ENCODE measurements around the gene ABHD12B. TPM values are rescaled to one million over a fixed set of nuclear protein-coding genes. Genes with fewer than 3 reads are reported as not detected.
A peak's percentile ranks its signal among the peaks of the same experiment; 100 is the strongest.

The ABHD12B gene, protein sequence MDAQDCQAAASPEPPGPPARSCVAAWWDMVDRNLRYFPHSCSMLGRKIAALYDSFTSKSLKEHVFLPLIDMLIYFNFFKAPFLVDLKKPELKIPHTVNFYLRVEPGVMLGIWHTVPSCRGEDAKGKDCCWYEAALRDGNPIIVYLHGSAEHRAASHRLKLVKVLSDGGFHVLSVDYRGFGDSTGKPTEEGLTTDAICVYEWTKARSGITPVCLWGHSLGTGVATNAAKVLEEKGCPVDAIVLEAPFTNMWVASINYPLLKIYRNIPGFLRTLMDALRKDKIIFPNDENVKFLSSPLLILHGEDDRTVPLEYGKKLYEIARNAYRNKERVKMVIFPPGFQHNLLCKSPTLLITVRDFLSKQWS
- total RNA-seq: under 1 TPM in 1 of 2 donors, not detected in 1; 0.83 TPM

- Histone ChIP-seq H3K4me3 (peak within 1 kb of the TSS in 1 of 2 donors; percentile 43), H3K27me3 (peaks cover 5 to 8% of the 10 kb centered on the region in 2 donors), H3K9me3 (no peaks in the 10 kb centered on the region), H3K36me3 (no peaks in the 10 kb centered on the region), H3K27ac (no peak within 1 kb of the TSS), H3K4me1 (no peaks in the 10 kb centered on the region)
- no peak for DNase-seq (ENCODE audit: low spot score)
- TF ChIP-seq, protein P1, sequence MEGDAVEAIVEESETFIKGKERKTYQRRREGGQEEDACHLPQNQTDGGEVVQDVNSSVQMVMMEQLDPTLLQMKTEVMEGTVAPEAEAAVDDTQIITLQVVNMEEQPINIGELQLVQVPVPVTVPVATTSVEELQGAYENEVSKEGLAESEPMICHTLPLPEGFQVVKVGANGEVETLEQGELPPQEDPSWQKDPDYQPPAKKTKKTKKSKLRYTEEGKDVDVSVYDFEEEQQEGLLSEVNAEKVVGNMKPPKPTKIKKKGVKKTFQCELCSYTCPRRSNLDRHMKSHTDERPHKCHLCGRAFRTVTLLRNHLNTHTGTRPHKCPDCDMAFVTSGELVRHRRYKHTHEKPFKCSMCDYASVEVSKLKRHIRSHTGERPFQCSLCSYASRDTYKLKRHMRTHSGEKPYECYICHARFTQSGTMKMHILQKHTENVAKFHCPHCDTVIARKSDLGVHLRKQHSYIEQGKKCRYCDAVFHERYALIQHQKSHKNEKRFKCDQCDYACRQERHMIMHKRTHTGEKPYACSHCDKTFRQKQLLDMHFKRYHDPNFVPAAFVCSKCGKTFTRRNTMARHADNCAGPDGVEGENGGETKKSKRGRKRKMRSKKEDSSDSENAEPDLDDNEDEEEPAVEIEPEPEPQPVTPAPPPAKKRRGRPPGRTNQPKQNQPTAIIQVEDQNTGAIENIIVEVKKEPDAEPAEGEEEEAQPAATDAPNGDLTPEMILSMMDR (IDR thresholded peaks at IDR 0.05): no peak
These were observed at the start of gene ABHD12B for GRCh38 chr14:50871914-50872732. Gene ABHD12B (plus strand): TSS chr14:50872053. CDS start chr14:50872175, 122 bp downstream.

GRCh38 chr14:50822501-50823042 is 49.3 kb upstream of the ABHD12B start:
- no peak overlapping the region for H3K27ac ChIP-seq
- H3K9me3 ChIP-seq: no peaks in the 10 kb centered on the region
- no peaks in the 10 kb centered on the region for H3K36me3 ChIP-seq
- DNase-seq (ENCODE audit: low spot score): no peak
- H3K4me1 ChIP-seq: peaks cover 0 to 42% of the 10 kb centered on the region in 2 donors
- TF ChIP-seq, protein P1 (IDR thresholded peaks at IDR 0.05): no peak
- no peaks in the 10 kb centered on the region for H3K27me3 ChIP-seq
- H3K4me3 ChIP-seq: no peak overlapping the region

DNA sequence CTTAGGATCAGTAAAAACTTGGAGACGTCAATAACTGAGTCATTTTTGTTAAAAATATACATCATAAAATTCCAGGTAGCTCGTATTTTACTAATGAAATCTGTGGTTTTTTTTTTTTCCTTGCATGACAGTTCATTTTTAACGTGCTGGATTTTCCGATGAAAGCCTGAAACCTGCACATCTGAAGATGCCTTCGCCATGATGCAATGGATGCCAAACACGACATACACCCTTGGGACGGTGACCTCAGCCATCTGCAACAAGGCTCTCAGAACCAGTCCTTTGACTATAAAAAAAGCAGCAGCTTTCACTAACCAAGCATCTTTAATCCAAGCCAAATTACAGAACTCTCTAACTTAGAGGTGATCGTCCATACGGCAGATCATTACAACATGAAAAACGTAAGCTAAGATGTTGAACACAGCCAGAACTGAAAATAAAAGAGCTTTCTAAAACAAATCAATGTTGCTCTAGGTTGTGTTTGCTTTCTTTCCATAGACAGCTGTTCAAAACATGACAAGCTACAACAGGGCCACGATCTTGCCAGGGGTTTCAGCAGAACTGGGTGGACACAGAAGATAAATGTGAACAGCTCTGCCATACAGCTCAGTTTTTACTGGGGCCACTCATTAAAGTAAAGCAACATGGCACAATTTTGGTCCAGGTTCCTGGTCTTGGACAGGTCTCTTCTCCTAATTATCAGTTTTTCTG is 48.6 kb upstream of the ABHD12B start:
- Histone ChIP-seq H3K4me1 (peaks cover 0 to 47% of the 10 kb centered on the region in 2 donors), H3K27ac (peak overlapping the region; percentile 18 to 19), H3K27me3 (no peaks in the 10 kb centered on the region), H3K4me3 (no peak overlapping the region), H3K9me3 (no peaks in the 10 kb centered on the region), H3K36me3 (no peaks in the 10 kb centered on the region)
- TF ChIP-seq, protein P1 (IDR thresholded peaks at IDR 0.05): no peak
- no peak for DNase-seq (ENCODE audit: low spot score)

GRCh38 chr14:50823762-50824636 is 47.9 kb upstream of the ABHD12B start:
- no peaks in the 10 kb centered on the region for H3K27me3 ChIP-seq
- H3K36me3 ChIP-seq: no peaks in the 10 kb centered on the region
- peak overlapping the region; percentile 18 to 19 for H3K27ac ChIP-seq
- TF ChIP-seq, protein P1 (IDR thresholded peaks at IDR 0.05): no peak
- DNase-seq (ENCODE audit: low spot score): no peak
- H3K9me3 ChIP-seq: no peaks in the 10 kb centered on the region
- H3K4me3 ChIP-seq: no peak overlapping the region
- peaks cover 0 to 54% of the 10 kb centered on the region in 2 donors for H3K4me1 ChIP-seq

DNA sequence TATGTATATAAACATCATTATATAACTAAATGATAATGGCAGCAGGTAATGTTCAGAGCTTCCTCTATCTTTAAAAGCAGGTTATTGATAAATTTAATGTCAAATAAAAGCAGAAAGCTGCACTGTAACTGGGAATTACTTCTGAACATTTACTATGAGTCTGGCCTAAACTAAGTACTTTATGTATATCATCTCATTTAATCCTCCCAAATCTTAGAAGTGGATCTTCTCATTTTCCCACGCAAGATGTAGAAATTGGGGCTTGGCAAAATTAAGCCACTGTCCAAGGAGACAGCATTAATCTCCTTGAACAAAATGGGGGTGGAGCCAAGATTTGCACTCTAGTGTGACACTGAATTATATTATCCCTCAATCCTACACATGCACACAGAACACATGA is 46.5 kb upstream of the ABHD12B start:
- Histone ChIP-seq H3K9me3 (no peaks in the 10 kb centered on the region), H3K27ac (no peak overlapping the region), H3K27me3 (no peaks in the 10 kb centered on the region), H3K4me3 (no peak overlapping the region), H3K36me3 (no peaks in the 10 kb centered on the region), H3K4me1 (peaks cover 0 to 62% of the 10 kb centered on the region in 2 donors)
- TF ChIP-seq, protein P1 (IDR thresholded peaks at IDR 0.05): no peak
- DNase-seq (ENCODE audit: low spot score): no peak
